Stomach (tissue), 9 donors: ENCODE measurements around the gene ABCB8. TPM values are rescaled to one million over a fixed set of nuclear protein-coding genes. Genes with fewer than 3 reads are reported as not detected.
A peak's percentile ranks its signal among the peaks of the same experiment; 100 is the strongest.

Source experiments
- DNase-seq, 2 donors: peaks; one replicate each; pipeline versions ENCODE4 v3.0.0 to v3.0.0-alpha.2; 2013 to 2019
- H3K27ac ChIP-seq, 5 donors: fragments of 200-600 bp in 4 of 5; sonication (generic) in 4 of 5; one replicate each; pipeline ENCODE4 v1.5.1; 2013 to 2019; ENCODE audit warnings: mild to moderate bottlenecking in 1 of 5, moderate library complexity in 1 of 5
- H3K27me3 ChIP-seq, 3 donors: fragments of 200-600 bp; sonication (generic); one replicate each; pipeline ENCODE4 v1.5.1; 2017 to 2019; ENCODE audit warnings: mixed run types in 1 of 3
- H3K36me3 ChIP-seq, 4 donors: fragments of 200-600 bp; sonication (generic); 1 replicate in 3 of 4; 2 replicates in 1 of 4; pipeline ENCODE4 v1.5.1; 2016 to 2019
- H3K4me1 ChIP-seq, 4 donors: fragments of 200-600 bp; sonication (generic); one replicate each; pipeline ENCODE4 v1.5.1; 2016 to 2019
- H3K4me3 ChIP-seq, 4 donors: fragments of 200-600 bp; sonication (generic) in 3 of 4; one replicate each; pipeline ENCODE4 v1.5.1; 2016 to 2019; ENCODE audit warnings: mild to moderate bottlenecking in 1 of 4
- H3K9me3 ChIP-seq, 4 donors: fragments of 200-600 bp; sonication (generic); one replicate each; pipeline ENCODE4 v1.5.1; 2016 to 2019
- CTCF ChIP-seq, 7 experiments: fragments of 450-650 bp in 4 of 7; fragments of 200-600 bp in 3 of 7; sonication (generic) in 3 of 7; IDR thresholded peaks; one replicate each; pipeline ENCODE4 v1.5.1; 2016 to 2019; ENCODE audit warnings: antibody characterized with exemption in 7 of 7, control low read depth in 2 of 7, mild to moderate bottlenecking in 1 of 7
- EP300 ChIP-seq: sonication (generic); formaldehyde crosslinking; IDR thresholded peaks from one replicate; pipeline ENCODE4 v1.6.1; 2017; ENCODE audit warnings: antibody characterized with exemption
- POLR2A ChIP-seq, 4 donors: fragments of 450-650 bp; IDR thresholded peaks; one replicate each; pipeline ENCODE4 v1.6.1; 2016; ENCODE audit warnings: antibody characterized with exemption in 4 of 4, control low read depth in 2 of 4, mild to moderate bottlenecking in 1 of 4, moderate library complexity in 1 of 4
- POLR2AphosphoS5 ChIP-seq, 3 donors: sonication (generic); formaldehyde crosslinking; IDR thresholded peaks; one replicate each; pipeline ENCODE4 v1.6.1; 2016; ENCODE audit warnings: antibody characterized with exemption in 3 of 3
- WGBS, 5 donors: extraction: QIAGEN DNeasy Blood & Tissue Kit in 3 of 5; methylation state at CpG; one replicate each; pipeline versions ENCODE4 v1.1.5 to v1.1.7; 2013 to 2018; 5-methylcytosine and 5-hydroxymethylcytosine counted together
- intact Hi-C: fragments of 100-400 bp; cut with DNase I; formaldehyde crosslinking; loops from one replicate; pipeline ENCODE4 v1.15.1; 2023; ENCODE audit warnings: low total_unique reads
- polyA plus RNA-seq, 3 donors: library from polyadenylated mRNA; stranded (reverse); fragments of 200-250 nt; gene quantifications; one replicate each; pipeline ENCODE4 v1.2.3, GENCODE V29; 2013
- total RNA-seq, 5 donors: library from RNA; depleted of rRNA; stranded (reverse); fragments of >200 nt; gene quantifications; one replicate each; pipeline versions ENCODE4 v1.1.0 to v1.2.3, GENCODE V29; 2014 to 2016
- donor health status: healthy with polysubstance abuse.
- donor health status: Bipolar disorder and iron deficiency.
- donor health status: healthy.

The ABCB8 gene
- total and polyA plus RNA-seq, 8 donors: 9.5 to 57.2 (median 19.4) TPM

- H3K4me1 ChIP-seq: peaks cover 28 to 70% (median 60%) of the 10 kb centered on the region in 4 donors
- peak in 1 of 2 donors; percentile 2 for DNase-seq
- H3K27ac ChIP-seq: peak overlapping the region in 3 of 5 donors; percentile 86 to 97 (median 90)
- H3K27me3 ChIP-seq: no peaks in the 10 kb centered on the region
- intact Hi-C loops: no loop called here
- no peaks in the 10 kb centered on the region for H3K9me3 ChIP-seq
- WGBS, 5 donors: 78 to 94% (median 92%) methylated on average over 3 to 7 of the region's 7 CpGs
- TF ChIP-seq POLR2A (IDR thresholded peaks at IDR 0.05) (no peak), EP300 (no peak), CTCF (IDR thresholded peaks at IDR 0.05) (no peak)
- H3K36me3 ChIP-seq: peaks cover 0 to 12% (median 7%) of the 10 kb centered on the region in 4 donors
- H3K4me3 ChIP-seq: no peak overlapping the region
Measured at GRCh38 chr7:151091003-151091402, 62.8 kb downstream of the ABCB8 start.

GRCh38 chr7:151091431-151091830 is 63.2 kb downstream of the ABCB8 start:
- WGBS, 5 donors: 48 to 58% (median 50%) methylated on average over 6 of the region's 6 CpGs

GRCh38 chr7:151091988-151092387 is 63.7 kb downstream of the ABCB8 start:
- 86 to 94% (median 89%) methylated on average over 14 of the region's 14 CpGs for WGBS, 5 donors
- H3K4me3 ChIP-seq: no peak overlapping the region
- peaks cover 28 to 74% (median 58%) of the 10 kb centered on the region in 4 donors for H3K4me1 ChIP-seq
- H3K36me3 ChIP-seq: peaks cover 0 to 17% (median 7%) of the 10 kb centered on the region in 4 donors
- H3K9me3 ChIP-seq: no peaks in the 10 kb centered on the region
- no peak for DNase-seq
- no peak for TF ChIP-seq POLR2AphosphoS5 (IDR thresholded peaks at IDR 0.05)
- TF ChIP-seq POLR2A (IDR thresholded peaks at IDR 0.05): no peak
- no peak for TF ChIP-seq EP300
- no peak for TF ChIP-seq CTCF (IDR thresholded peaks at IDR 0.05)
- peak overlapping the region in 1 of 5 donors; percentile 97 for H3K27ac ChIP-seq
- H3K27me3 ChIP-seq: no peaks in the 10 kb centered on the region
- intact Hi-C loops: no loop called here

More at GRCh38 chr7:151091431-151091830, 63.2 kb downstream of the ABCB8 start:
- Histone ChIP-seq H3K4me3 (no peak overlapping the region), H3K27ac (peak overlapping the region in 2 of 5 donors; percentile 86 to 97), H3K4me1 (peaks cover 28 to 74% (median 60%) of the 10 kb centered on the region in 4 donors), H3K36me3 (peaks cover 0 to 13% (median 7%) of the 10 kb centered on the region in 4 donors), H3K9me3 (no peaks in the 10 kb centered on the region), H3K27me3 (no peaks in the 10 kb centered on the region)
- DNase-seq: peak in 1 of 2 donors; percentile 48
- intact Hi-C loops: no loop called here
- TF ChIP-seq POLR2A (IDR thresholded peaks at IDR 0.05) (no peak), CTCF (IDR thresholded peaks at IDR 0.05) (peak in 3 of 7 experiments; percentile 29 to 40 (median 32))

- peaks cover 16 to 60% (median 40%) of the 10 kb centered on the region in 4 donors for H3K4me1 ChIP-seq
- no peaks in the 10 kb centered on the region for H3K27me3 ChIP-seq
- no peak for DNase-seq
- WGBS, 5 donors: 88 to 98% (median 92%) methylated on average over 6 of the region's 6 CpGs
- H3K4me3 ChIP-seq: no peak overlapping the region
- intact Hi-C loops: no loop called here
- H3K36me3 ChIP-seq: peaks cover 0 to 17% (median 7%) of the 10 kb centered on the region in 4 donors
- H3K9me3 ChIP-seq: no peaks in the 10 kb centered on the region
- no peak overlapping the region for H3K27ac ChIP-seq
- TF ChIP-seq EP300 (no peak), POLR2A (IDR thresholded peaks at IDR 0.05) (no peak), CTCF (IDR thresholded peaks at IDR 0.05) (no peak), POLR2AphosphoS5 (IDR thresholded peaks at IDR 0.05) (no peak)
Measured at GRCh38 chr7:151093748-151094147, 65.5 kb downstream of the ABCB8 start.
